ENCODE measurements around the gene SIL1. TPM values are rescaled to one million over a fixed set of nuclear protein-coding genes. Genes with fewer than 3 reads are reported as not detected.

SIL1 gene
- polyA plus RNA-seq, 2 of the 4 experiments (the other 2 are of a cell fraction): 27.6 to 45.5 TPM

GRCh38 chr5:139178935-139179334 lies 19.2 kb downstream of the SIL1 start:
- POLR2A ChIA-PET: no interaction called here
- WGBS (ENCODE audit: missing lambda C conversion rate): 50% methylated on average over 1 of the region's 1 CpG
- Histone ChIP-seq H3K27ac (0 out of 6 replicates have a peak overlapping the region, but pooled peaks of 1 of the 2 experiments have one; percentile 3), H3K4me1 (peaks cover 24% of the 10 kb centered on the region), H3K4me3 (no peak overlapping the region), H3K9me3 (no peaks in the 10 kb centered on the region), H3K4me2 (peak overlapping the region; percentile 22; the same call in 1 of the 3 replicates)
- DNase-seq (ENCODE audit: low read depth in 1 of 2, low spot score in 1 of 2) (no peak), ATAC-seq (peak in 1 of 2 experiments; percentile 16; a peak in 1 of 6 replicates), FAIRE-seq (no peak)
- CTCF ChIA-PET: no interaction called here
- TF ChIP-seq CHD4 (IDR thresholded peaks at IDR 0.05; ENCODE audit: borderline replicate concordance): no peak
- TF ChIP-seq SREBF2 (IDR thresholded peaks at IDR 0.05): no peak
- TF ChIP-seq HOXA7 (CRISPR knock-in tag; IDR thresholded peaks at IDR 0.05): no peak
- TF ChIP-seq NR3C1 (IDR thresholded peaks at IDR 0.05): no peak
- no peak for TF ChIP-seq ZFP36 (IDR thresholded peaks at IDR 0.05; ENCODE audit: borderline replicate concordance, partially characterized antibody)
- no peak for TF ChIP-seq EHMT2 (IDR thresholded peaks at IDR 0.05; ENCODE audit: low read depth)
- no peak for TF ChIP-seq FOXS1 (CRISPR knock-in tag; IDR thresholded peaks at IDR 0.05)
- TF ChIP-seq ATOH8 (CRISPR knock-in tag; IDR thresholded peaks at IDR 0.05; ENCODE audit: low read depth): no peak
- TF ChIP-seq MAFK (IDR thresholded peaks at IDR 0.05; ENCODE audit: partially characterized antibody): no peak
- TF ChIP-seq HDAC2 (IDR thresholded peaks at IDR 0.05): no peak
- no peak for TF ChIP-seq BHLHE40 (IDR thresholded peaks at IDR 0.05; ENCODE audit: low read depth, low read length)
- no peak for TF ChIP-seq JUNB (IDR thresholded peaks at IDR 0.05)
- TF ChIP-seq RARB (CRISPR knock-in tag; IDR thresholded peaks at IDR 0.05): no peak
- no peak for TF ChIP-seq BCL3 (IDR thresholded peaks at IDR 0.05)
- TF ChIP-seq CHD2 (IDR thresholded peaks at IDR 0.05; ENCODE audit: low read length, partially characterized antibody): no peak
- TF ChIP-seq REST (IDR thresholded peaks at IDR 0.05): no peak
- no peak for TF ChIP-seq CBX2 (IDR thresholded peaks at IDR 0.05; ENCODE audit: borderline replicate concordance, low read depth)

GRCh38 chr5:139178589-139178917 lies 19.6 kb downstream of the SIL1 start:
- POLR2A ChIA-PET: no interaction called here

More at GRCh38 chr5:139178589-139178917, 19.6 kb downstream of the SIL1 start:
- H3K4me3 ChIP-seq: no peak overlapping the region
- no peak for FAIRE-seq
- WGBS (ENCODE audit: missing lambda C conversion rate): 41% methylated on average over 3 of the region's 3 CpGs
- TF ChIP-seq PHF8 (IDR thresholded peaks at IDR 0.05; ENCODE audit: borderline replicate concordance, low read depth) (no peak), FOXS1 (CRISPR knock-in tag; IDR thresholded peaks at IDR 0.05) (no peak), BHLHE40 (IDR thresholded peaks at IDR 0.05; ENCODE audit: low read depth, low read length) (no peak), MAFK (IDR thresholded peaks at IDR 0.05; ENCODE audit: partially characterized antibody) (no peak), MYC (IDR thresholded peaks at IDR 0.05; ENCODE audit: borderline replicate concordance, low read length) (no peak), NR3C1 (IDR thresholded peaks at IDR 0.05) (no peak), EHF (CRISPR knock-in tag; IDR thresholded peaks at IDR 0.05) (no peak), ZC3H11A (IDR thresholded peaks at IDR 0.05) (no peak), SREBF2 (IDR thresholded peaks at IDR 0.05) (no peak), POLR2A (IDR thresholded peaks at IDR 0.05; ENCODE audit: low read length) (no peak), HEYL (CRISPR knock-in tag; IDR thresholded peaks at IDR 0.05) (no peak), NFE2L2 (conservative IDR thresholded peaks at IDR 0.05; ENCODE audit: low read length) (no peak), CHD4 (IDR thresholded peaks at IDR 0.05; ENCODE audit: borderline replicate concordance) (no peak), GATA3 (IDR thresholded peaks at IDR 0.05; ENCODE audit: borderline replicate concordance) (no peak), RCOR1 (IDR thresholded peaks at IDR 0.05; ENCODE audit: low read depth, low read length) (no peak), FOSB (CRISPR knock-in tag; IDR thresholded peaks at IDR 0.05) (no peak)
- DNase-seq (ENCODE audit: low read depth in 1 of 2, low spot score in 1 of 2): no peak
- no peak; a peak in 2 of 6 replicates for ATAC-seq
- H3K4me1 ChIP-seq: peaks cover 24% of the 10 kb centered on the region
- no peaks in the 10 kb centered on the region for H3K9me3 ChIP-seq
- H3K4me2 ChIP-seq: peak overlapping the region; percentile 22; the same call in 1 of the 3 replicates
- no peak overlapping the region for H3K27ac ChIP-seq
- CTCF ChIA-PET: no interaction called here

Data from A549 (cell line).